HCT116 (cell line): ENCODE data around the gene C6orf47. TPM values are rescaled to one million over a fixed set of nuclear protein-coding genes. Genes with fewer than 3 reads are reported as not detected.

Experiments
- ATAC-seq: fragments of 200-7000 bp; cut with Tn5 transposase; 2 replicates; pipeline ENCODE4 v1.9.1; 2020; ENCODE audit warnings: mild to moderate bottlenecking, moderate library complexity
- BruUV-seq: library from RNA; stranded (reverse); fragments of 400-500 nt; replicated peaks from 2 replicates; lab custom pipeline; 2021; lab: Mats Ljungman, UMichigan
- CTCF ChIA-PET: fragments of 300-600 bp; sonication (Branson Sonifier 250); formaldehyde crosslinking; loops from one replicate; lab custom pipeline; 2021; ENCODE audit warnings: antibody characterized with exemption; lab: Charles Lee
- POLR2A ChIA-PET: fragments of 300-600, 350-600 bp; sonication (Branson Sonifier 250); formaldehyde crosslinking; loops from one replicate; lab custom pipeline; 2021; ENCODE audit warnings: antibody characterized with exemption; lab: Charles Lee
- RAD21 ChIA-PET, 2 experiments: fragments of 300-600 bp; sonication (Branson Sonifier 250); formaldehyde crosslinking; loops; one replicate each; lab custom pipeline; 2023; ENCODE audit warnings: low total read pairs in 2 of 2; ENCODE audit not compliant: uncharacterized antibody in 2 of 2, unreplicated experiment in 2 of 2, low non-redundant PET in 1 of 2; lab: Charles Lee
- DNase-seq: peaks from one replicate; pipeline ENCODE4 v3.0.0-alpha.2; 2010; ENCODE audit warnings: low read depth, low spot score
- H2AFZ ChIP-seq: fragments of 200-600 bp; shearing (Covaris generic), sonication (generic); 2 replicates; pipeline ENCODE4 v1.6.1; 2017; ENCODE audit warnings: low read depth, mixed run types, mixed read lengths, antibody characterized with exemption, low read length; ENCODE audit not compliant: poor library complexity, severe bottlenecking
- H3K27ac ChIP-seq: 2 replicates; pipeline ENCODE4 v1.5.1; 2012; ENCODE audit warnings: low read depth, low read length
- H3K27me3 ChIP-seq: fragments of 200-600 bp; sonication (generic); 2 replicates; pipeline ENCODE4 v1.6.1; 2016; ENCODE audit warnings: mixed run types, low read length, mixed read lengths; ENCODE audit not compliant: insufficient read depth
- H3K36me3 ChIP-seq, 2 experiments: fragments of 200-500 bp in 1 of 2; fragments of 200-600 bp in 1 of 2; sonication (Bioruptor generic) in 1 of 2; sonication (generic) in 1 of 2; 2 replicates each; pipeline versions ENCODE4 v1.5.1 to v1.6.1; 2014 to 2016; ENCODE audit warnings: low read length in 2 of 2, inconsistent platforms in 1 of 2, mixed read lengths in 1 of 2, mixed run types in 1 of 2; ENCODE audit not compliant: insufficient read depth in 2 of 2, control insufficient read depth in 1 of 2
- H3K4me1 ChIP-seq, 2 experiments: fragments of 200-600 bp in 1 of 2; sonication (generic) in 1 of 2; 2 replicates each; pipeline versions ENCODE4 v1.5.1 to v1.6.1; 2012 to 2017; ENCODE audit warnings: low read length in 2 of 2, inconsistent platforms in 1 of 2, mild to moderate bottlenecking in 1 of 2, mixed read lengths in 1 of 2, mixed run types in 1 of 2, moderate library complexity in 1 of 2; ENCODE audit not compliant: insufficient read depth in 2 of 2, control insufficient read depth in 1 of 2
- H3K4me2 ChIP-seq: fragments of 200-600 bp; sonication (generic); 2 replicates; pipeline ENCODE4 v1.6.1; 2017; ENCODE audit warnings: mixed run types, low read length, mixed read lengths
- H3K4me3 ChIP-seq, 2 experiments: fragments of 200-600 bp in 1 of 2; sonication (generic) in 1 of 2; replicated peaks in 1 of 2; 2 replicates each; pipeline ENCODE4 v1.5.1; 2011 to 2016; ENCODE audit warnings: low read length in 2 of 2, control low read depth in 1 of 2, low read depth in 1 of 2, mild to moderate bottlenecking in 1 of 2, mixed read lengths in 1 of 2, mixed run types in 1 of 2
- H3K79me2 ChIP-seq: fragments of 200-600 bp; sonication (generic); 2 replicates; pipeline ENCODE4 v1.6.1; 2017; ENCODE audit warnings: mild to moderate bottlenecking, mixed run types, low read length, moderate library complexity, mixed read lengths; ENCODE audit not compliant: insufficient read depth
- H3K9ac ChIP-seq: fragments of 200-600 bp; sonication (generic); 2 replicates; pipeline ENCODE4 v1.6.1; 2016; ENCODE audit warnings: low read length, mixed read lengths
- H3K9me2 ChIP-seq: fragments of 200-600 bp; sonication (generic), shearing (Covaris generic); 2 replicates; pipeline ENCODE4 v1.6.1; 2017; ENCODE audit warnings: mixed run types, mild to moderate bottlenecking, moderate library complexity; ENCODE audit not compliant: insufficient read depth
- H3K9me3 ChIP-seq, 2 experiments: fragments of 200-500 bp in 1 of 2; fragments of 200-600 bp in 1 of 2; sonication (Bioruptor generic) in 1 of 2; sonication (generic) in 1 of 2; 2 replicates each; pipeline ENCODE4 v1.6.1; 2014 to 2017; ENCODE audit warnings: low read length in 2 of 2, mixed read lengths in 2 of 2, inconsistent platforms in 1 of 2, low read depth in 1 of 2, mild to moderate bottlenecking in 1 of 2, mixed run types in 1 of 2, moderate library complexity in 1 of 2; ENCODE audit not compliant: control insufficient read depth in 1 of 2, insufficient read depth in 1 of 2
- H4K20me1 ChIP-seq: fragments of 200-600 bp; sonication (generic), shearing (Covaris generic); 2 replicates; pipeline ENCODE4 v1.6.1; 2017; ENCODE audit warnings: mixed run types, mild to moderate bottlenecking, moderate library complexity; ENCODE audit not compliant: insufficient read depth
- EGR1 ChIP-seq: IDR thresholded peaks from 2 replicates; pipeline ENCODE4 v1.6.1; 2012; ENCODE audit warnings: low read depth
- EZH2 ChIP-seq: fragments of 200-600 bp; sonication (generic); IDR thresholded peaks from 2 replicates; pipeline ENCODE4 v1.6.1; 2017; ENCODE audit warnings: antibody characterized with exemption, mixed run types
- POLR2AphosphoS5 ChIP-seq: IDR thresholded peaks from 2 replicates; pipeline ENCODE4 v1.6.1; 2011; ENCODE audit warnings: mild to moderate bottlenecking, low read depth, low read length, moderate library complexity
- REST ChIP-seq: IDR thresholded peaks from 2 replicates; pipeline ENCODE4 v1.6.1; 2012; ENCODE audit warnings: low read depth
- SP1 ChIP-seq: IDR thresholded peaks from 2 replicates; pipeline ENCODE4 v1.6.1; 2012; ENCODE audit warnings: low read depth
- YY1 ChIP-seq: IDR thresholded peaks from 2 replicates; pipeline ENCODE4 v1.6.1; 2011; ENCODE audit warnings: low read length, low read depth, moderate library complexity, mild to moderate bottlenecking; ENCODE audit not compliant: insufficient replicate concordance; ENCODE audit errors: extremely low read depth
- ZBTB33 ChIP-seq: IDR thresholded peaks from 2 replicates; pipeline ENCODE4 v1.6.1; 2011; ENCODE audit warnings: mild to moderate bottlenecking, low read length, moderate library complexity; ENCODE audit not compliant: insufficient replicate concordance; ENCODE audit errors: extremely low read depth
- ZFX ChIP-seq: fragments of 450-650 bp; IDR thresholded peaks from 2 replicates; pipeline ENCODE4 v1.6.1; 2017
- intact Hi-C: fragments of 100-400 bp; cut with micrococcal nuclease; formaldehyde crosslinking; loops from 2 replicates; pipeline ENCODE4 v1.10.0; 2022
- total RNA-seq: library from RNA; stranded (reverse); gene quantifications from one replicate; pipeline ENCODE4 v1.2.1, GENCODE V29; 2021; ENCODE audit not compliant: unreplicated experiment
- TF ChIP-seq, protein P1 (sequence below): IDR thresholded peaks from 2 replicates; pipeline ENCODE4 v1.6.1; 2012

The C6orf47 gene
- total RNA-seq, 1 experiment from 2014 or later: 13.4 TPM

DNA sequence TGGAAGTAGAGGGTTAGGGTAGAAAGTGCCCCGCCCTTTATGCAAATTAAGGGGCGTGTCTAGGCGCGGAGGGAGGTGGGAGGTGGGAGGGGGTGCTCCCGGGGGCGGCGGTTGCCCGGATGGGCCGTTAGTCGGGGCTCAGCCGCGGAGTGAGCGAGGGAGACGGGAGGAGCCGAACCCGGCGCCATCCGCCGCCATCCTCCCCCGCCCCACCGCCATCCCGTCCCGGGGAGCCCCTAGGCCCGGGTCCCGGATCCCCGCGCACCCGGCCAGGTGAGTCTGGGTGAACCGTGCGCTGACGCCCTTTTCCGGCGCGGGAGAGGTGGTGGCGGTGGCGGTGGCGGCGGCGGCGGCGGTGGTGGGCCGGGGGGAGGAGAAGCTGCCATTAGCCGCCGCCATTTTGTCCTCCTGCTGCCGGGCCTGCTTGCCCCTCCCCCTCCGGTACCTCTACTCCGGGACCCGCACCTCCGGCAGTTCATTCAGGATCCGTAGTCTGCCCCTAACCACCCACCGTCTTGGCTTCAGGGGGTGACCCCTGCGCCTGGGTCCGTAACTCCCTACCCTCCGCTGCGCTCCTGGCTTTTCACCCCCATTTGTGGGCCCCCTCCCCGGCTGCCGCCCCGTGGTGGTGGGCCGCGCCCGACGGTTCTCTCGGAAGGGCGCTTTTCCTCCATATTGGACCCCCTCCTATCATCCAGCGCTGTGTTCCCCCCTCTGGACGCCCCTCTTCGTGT is 39.8 kb downstream of the C6orf47 start, which contains the start of gene PRRC2A:
PRRC2A (plus strand) TSS at position 130 of the 734 bp plus-strand sequence. CDS start 2,075 bp downstream, outside the sequence.
- ATAC-seq: peak; percentile 75
- CTCF ChIA-PET: interaction anchor here (1.0 to 1.3 kb wide), 2 partner anchors 22 to 40 kb away, joined by 3 to 5 read pairs; no protein-coding TSS in a partner anchor

More for the DNA sequence above, 39.8 kb downstream of the C6orf47 start, which contains the start of gene PRRC2A:
- Histone ChIP-seq H4K20me1 (no peaks in the 10 kb centered on the region), H3K9me2 (no peaks in the 10 kb centered on the region), H3K9me3 (no peaks in the 10 kb centered on the region), H3K36me3 (peaks cover 13 to 44% of the 10 kb centered on the region in 2 experiments), H3K27me3 (no peaks in the 10 kb centered on the region), H3K4me2 (peak within 1 kb of the TSS; percentile 91), H3K9ac (peak within 1 kb of the TSS; percentile 98), H3K79me2 (peaks cover 49% of the 10 kb centered on the region), H3K27ac (peak within 1 kb of the TSS; percentile 90), H2AFZ (no peak within 1 kb of the TSS), H3K4me1 (peaks cover 6 to 18% of the 10 kb centered on the region in 2 experiments; a peak in 3 of 4 replicates), H3K4me3 (peak within 1 kb of the TSS; percentile 99 to 100)
- RAD21 ChIA-PET: no interaction called here
- BruUV-seq: no TSS peak
- DNase-seq: peak; percentile 47
- POLR2A ChIA-PET: interaction anchor here (0.7 to 1.6 kb wide), 5 partner anchors 8 to 207 kb away, joined by 3 to 4 read pairs (median 3); partner anchors contain the start of genes C6orf47 and HSPA1B
- TF ChIP-seq POLR2AphosphoS5 (peak; percentile 71), SP1 (0 out of 2 replicates have a peak, but pooled peaks have one; percentile 54), REST (no peak), ZFX (peak; percentile 77; the same call in 1 of the 2 replicates), ZBTB33 (no peak), EZH2 (no peak), EGR1 (peak; percentile 82), YY1 (peak; percentile 87)
- TF ChIP-seq, protein P1, sequence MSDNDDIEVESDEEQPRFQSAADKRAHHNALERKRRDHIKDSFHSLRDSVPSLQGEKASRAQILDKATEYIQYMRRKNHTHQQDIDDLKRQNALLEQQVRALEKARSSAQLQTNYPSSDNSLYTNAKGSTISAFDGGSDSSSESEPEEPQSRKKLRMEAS: no peak
- intact Hi-C loops: loop anchor here (1.0 kb wide), 2 partner anchors 32 to 74 kb away; partner anchors contain the start of genes ATP6V1G2 and BAG6
